ENCODE data around the gene ODC1.

DNA sequence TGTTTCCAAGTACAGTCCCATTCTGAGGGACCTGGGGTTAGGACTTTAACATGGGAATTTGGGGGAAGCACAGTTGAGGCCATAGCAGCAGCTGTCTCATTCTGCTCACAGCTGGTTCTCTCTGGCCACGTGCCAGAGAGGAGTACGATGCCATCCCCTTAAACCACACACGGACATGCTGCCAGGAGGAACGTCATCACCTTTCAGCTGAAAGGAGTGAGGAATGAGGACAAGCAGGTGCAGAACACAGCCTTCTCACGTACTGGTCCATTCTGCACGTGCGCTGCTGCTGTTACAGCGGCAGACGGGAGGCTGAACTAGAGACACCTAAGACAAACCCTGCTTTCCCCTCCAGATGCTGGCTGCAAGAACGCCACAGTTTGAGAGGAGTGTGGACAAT is 33.5 kb downstream of the ODC1 start:
- TF ChIP-seq POLR2A (IDR thresholded peaks at IDR 0.05; ENCODE audit: extremely low read depth, insufficient read length), result no peak
- TF ChIP-seq, protein P1, sequence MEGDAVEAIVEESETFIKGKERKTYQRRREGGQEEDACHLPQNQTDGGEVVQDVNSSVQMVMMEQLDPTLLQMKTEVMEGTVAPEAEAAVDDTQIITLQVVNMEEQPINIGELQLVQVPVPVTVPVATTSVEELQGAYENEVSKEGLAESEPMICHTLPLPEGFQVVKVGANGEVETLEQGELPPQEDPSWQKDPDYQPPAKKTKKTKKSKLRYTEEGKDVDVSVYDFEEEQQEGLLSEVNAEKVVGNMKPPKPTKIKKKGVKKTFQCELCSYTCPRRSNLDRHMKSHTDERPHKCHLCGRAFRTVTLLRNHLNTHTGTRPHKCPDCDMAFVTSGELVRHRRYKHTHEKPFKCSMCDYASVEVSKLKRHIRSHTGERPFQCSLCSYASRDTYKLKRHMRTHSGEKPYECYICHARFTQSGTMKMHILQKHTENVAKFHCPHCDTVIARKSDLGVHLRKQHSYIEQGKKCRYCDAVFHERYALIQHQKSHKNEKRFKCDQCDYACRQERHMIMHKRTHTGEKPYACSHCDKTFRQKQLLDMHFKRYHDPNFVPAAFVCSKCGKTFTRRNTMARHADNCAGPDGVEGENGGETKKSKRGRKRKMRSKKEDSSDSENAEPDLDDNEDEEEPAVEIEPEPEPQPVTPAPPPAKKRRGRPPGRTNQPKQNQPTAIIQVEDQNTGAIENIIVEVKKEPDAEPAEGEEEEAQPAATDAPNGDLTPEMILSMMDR (IDR thresholded peaks at IDR 0.05; ENCODE audit: low read depth, low read length), result no peak

Measured in NB4 (cell line).